LNCaP clone FGC (cell line): ENCODE measurements around the gene CRADD.
"Not testable (repeated sequence)": the region's sequence is repeated elsewhere in the genome, so short reads cannot be mapped to it uniquely, and the experiment has no call there.

ENCODE experiments used
- DNase-seq: peaks from one replicate; pipeline ENCODE4 v3.0.0-alpha.2; 2011; ENCODE audit warnings: low read depth
- H3K4me3 ChIP-seq: 2 replicates; pipeline ENCODE4 v1.5.1; 2011; ENCODE audit warnings: mild to moderate bottlenecking, low read depth, low read length, control low read depth
- TF ChIP-seq, protein P1 (sequence below): IDR thresholded peaks from 2 replicates; pipeline ENCODE4 v1.5.1; 2012; ENCODE audit warnings: mild to moderate bottlenecking; ENCODE audit not compliant: control insufficient read depth, insufficient read depth; ENCODE audit errors: extremely low read depth

Gene CRADD

DNA sequence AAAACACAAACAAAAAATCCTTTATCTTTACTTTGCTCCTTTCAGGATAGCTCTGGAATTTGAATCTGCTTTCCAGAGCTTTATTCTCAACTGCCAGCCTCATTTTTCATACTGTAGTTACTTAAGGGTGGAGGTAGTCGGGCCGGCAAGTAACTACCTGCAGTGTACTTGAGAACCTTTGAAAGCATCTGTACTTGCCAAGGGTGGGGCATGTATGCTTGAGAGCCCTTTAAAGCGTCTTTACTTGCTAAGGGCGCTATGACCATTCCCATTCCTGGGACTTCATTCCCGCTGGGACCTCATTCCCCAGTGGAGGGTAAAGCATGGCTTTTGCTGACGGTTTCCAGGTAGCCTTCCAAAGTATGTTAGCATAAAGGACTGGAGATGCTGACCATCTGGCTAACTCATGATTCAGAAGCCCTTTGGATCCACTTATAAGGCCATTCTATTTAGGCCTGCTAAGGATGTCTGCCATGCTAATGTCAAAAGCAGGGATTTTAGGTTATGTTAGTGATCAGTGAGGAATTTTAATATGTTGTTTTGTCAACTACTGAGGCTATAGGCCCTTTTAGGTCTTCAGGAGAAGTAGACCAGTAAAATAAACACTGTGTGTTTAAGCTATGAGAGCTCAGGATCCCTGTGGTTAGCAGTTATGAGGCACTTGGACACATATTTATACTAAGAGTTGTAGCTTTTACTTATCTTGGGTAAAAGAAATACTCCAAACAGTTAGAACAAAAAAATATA lies 74.9 kb downstream of the CRADD start:
- TF ChIP-seq, protein P1, sequence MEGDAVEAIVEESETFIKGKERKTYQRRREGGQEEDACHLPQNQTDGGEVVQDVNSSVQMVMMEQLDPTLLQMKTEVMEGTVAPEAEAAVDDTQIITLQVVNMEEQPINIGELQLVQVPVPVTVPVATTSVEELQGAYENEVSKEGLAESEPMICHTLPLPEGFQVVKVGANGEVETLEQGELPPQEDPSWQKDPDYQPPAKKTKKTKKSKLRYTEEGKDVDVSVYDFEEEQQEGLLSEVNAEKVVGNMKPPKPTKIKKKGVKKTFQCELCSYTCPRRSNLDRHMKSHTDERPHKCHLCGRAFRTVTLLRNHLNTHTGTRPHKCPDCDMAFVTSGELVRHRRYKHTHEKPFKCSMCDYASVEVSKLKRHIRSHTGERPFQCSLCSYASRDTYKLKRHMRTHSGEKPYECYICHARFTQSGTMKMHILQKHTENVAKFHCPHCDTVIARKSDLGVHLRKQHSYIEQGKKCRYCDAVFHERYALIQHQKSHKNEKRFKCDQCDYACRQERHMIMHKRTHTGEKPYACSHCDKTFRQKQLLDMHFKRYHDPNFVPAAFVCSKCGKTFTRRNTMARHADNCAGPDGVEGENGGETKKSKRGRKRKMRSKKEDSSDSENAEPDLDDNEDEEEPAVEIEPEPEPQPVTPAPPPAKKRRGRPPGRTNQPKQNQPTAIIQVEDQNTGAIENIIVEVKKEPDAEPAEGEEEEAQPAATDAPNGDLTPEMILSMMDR: no peak
- no peak overlapping the region for H3K4me3 ChIP-seq
- no peak for DNase-seq

DNA sequence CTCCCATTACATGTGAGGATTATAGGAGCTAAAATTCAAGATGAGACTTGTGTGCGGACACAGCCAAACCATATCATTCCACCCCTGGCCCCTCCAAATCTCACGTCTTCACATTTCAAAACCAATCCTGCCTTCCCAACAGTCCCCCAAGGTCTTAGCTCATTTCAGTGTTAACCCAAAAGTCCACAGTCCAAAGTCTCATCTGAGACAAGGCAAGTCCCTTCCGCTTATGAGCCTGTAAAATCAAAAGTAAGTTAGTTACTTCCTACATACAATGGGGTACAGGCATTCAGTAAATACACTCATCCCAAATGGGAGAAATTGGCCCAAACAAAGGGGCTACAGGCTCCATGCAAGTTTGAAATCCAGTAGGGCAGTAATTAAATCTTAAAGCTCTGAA lies 76.1 kb downstream of the CRADD start:
- H3K4me3 ChIP-seq: no peak overlapping the region
- DNase-seq: no peak
- TF ChIP-seq, protein P1: no peak

DNA sequence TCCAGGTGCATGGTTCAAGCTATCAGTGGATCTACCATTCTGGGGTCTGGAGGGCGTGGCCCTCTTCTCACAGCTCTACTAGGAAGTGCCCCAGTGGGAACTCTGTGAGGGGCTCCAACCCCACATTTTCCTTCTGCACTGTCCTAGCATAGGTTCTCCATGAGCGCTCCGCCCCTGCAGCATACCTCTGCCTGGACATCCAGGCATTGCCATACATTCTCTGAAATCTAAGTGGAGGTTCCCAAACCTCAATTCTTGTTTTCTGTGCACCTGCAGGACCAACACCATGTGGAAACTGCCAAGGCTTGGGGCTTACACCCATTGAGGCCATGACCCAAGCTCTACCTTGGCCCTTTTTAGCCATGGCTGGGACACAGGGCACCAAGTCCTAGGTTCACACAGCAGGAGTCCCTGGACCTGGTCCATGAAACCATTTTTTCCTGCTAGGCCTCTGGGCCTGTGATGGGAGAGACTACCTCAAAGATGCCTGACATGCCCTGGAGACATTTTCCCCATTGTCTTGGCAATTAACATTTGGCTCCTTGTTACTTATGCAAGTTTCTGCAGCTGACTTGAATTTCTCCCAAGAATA lies 76.8 kb downstream of the CRADD start:
- no peak for DNase-seq
- no peak overlapping the region for H3K4me3 ChIP-seq
- TF ChIP-seq, protein P1: no peak

DNA sequence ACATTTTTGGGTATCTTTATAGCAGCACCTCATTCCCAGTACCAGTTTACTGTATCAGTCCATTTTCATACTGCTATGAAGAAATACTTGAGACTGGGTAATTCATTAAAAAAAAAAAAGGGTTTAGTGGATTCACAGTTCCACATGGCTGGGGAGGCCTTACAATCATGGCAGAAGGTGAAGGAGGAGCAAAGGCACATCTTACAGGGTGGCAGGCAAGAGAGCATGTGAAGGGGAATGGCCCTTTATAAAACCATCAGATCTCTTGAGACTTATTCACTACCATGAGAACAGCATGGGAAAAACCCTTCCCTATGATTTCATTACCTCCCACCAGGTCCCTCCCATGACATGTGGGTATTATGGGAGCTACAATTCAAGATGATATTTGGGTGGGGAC lies 77.7 kb downstream of the CRADD start:
- DNase-seq, H3K4me3 ChIP-seq: not testable (repeated sequence)

DNA sequence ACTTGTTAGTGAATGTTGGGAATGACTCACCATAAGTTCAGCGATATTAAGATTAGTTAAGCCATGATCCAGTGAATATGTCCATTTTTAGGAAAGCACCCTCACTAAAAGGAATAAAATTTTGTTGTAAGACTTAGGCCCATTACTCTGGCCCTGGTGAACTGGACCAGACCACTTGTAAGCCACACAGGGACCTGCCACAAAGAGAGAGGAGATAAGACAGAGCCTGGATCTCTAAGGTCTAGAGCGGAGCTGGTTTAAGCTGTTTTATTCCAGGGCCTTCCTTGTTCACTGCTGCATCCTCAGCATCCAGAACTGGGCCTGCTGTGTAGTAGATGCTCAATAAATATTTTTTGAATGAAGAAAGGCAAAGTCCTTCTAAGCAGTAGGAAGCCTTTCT lies 79.1 kb downstream of the CRADD start:
- DNase-seq: no peak
- TF ChIP-seq, protein P1: no peak
- H3K4me3 ChIP-seq: no peak overlapping the region

DNA sequence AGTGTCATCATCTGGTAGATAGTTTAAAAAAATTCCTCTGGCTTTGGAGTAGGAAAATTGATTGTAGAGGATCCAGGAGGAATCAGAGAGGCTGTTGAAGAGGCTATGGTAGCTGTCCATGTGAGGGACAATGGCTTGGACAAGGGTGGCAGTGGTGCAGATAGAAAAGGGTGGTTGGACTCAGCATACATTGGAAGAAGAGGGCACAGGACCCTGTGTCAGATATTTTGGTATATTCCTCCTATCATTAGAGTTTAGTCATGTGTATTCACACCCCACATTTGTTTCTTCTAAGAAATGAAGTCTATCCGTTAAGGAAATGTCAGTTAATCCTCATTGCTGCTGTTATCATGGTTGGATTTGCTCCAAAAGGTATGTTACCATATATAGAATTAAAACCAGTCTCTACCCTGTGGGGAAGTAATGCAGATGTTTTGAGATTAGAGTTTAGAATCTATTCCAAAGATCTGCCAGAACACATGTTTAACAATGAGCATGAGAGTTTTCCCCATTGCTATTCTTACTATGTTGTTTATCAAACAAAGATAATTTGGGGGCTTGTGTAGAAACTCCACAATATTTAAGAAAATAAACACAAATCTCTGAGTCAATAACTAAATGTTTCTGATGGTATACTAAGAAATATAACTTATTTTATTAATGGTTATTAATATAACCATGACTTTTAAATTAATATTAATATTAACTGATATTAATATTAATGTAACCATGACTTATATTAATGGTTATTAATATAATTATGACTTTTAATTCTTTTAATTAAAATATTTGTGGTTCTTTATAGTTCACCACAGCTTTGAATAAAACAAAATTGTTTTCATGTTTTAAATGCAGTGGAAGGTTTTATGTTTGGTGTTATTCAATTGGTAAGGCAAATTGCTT lies 80.9 kb downstream of the CRADD start:
- H3K4me3 ChIP-seq: no peak overlapping the region
- no peak for DNase-seq
- TF ChIP-seq, protein P1: no peak

DNA sequence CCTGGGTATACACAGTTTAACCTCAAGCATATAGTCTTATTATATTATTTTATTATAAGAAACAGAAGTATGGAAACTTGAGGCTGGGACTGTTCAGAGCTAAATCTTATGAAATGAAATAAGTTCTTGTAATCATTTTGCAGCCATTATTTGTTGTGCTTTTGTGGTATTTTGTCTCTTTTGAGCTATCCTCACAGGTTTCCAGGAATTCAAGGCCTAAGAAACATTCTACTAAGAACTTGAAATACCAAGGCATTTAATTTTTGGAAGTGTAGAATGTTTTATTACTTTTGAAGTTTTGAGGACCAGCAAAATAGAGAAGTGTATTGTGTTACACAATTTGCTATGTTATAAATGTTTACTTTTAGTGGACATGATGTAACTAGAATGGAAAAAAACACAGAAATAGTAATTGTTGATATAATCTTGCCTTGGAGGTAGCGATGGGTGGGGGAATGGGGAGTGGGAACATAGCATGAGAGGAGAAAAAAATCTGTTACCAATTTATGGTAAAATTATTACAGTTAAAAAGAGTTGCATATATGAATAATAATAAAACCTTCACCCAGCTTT lies 81.7 kb downstream of the CRADD start:
- no peak for DNase-seq
- H3K4me3 ChIP-seq: no peak overlapping the region
- TF ChIP-seq, protein P1: no peak
